Fibroblast of peridontal ligament (primary cell): ENCODE measurements around the gene DUSP9.

ENCODE experiments used
- DNase-seq: peaks from one replicate; pipeline ENCODE4 v3.0.0-alpha.2; 2010; ENCODE audit errors: extremely low read depth

The DUSP9 gene

DNA sequence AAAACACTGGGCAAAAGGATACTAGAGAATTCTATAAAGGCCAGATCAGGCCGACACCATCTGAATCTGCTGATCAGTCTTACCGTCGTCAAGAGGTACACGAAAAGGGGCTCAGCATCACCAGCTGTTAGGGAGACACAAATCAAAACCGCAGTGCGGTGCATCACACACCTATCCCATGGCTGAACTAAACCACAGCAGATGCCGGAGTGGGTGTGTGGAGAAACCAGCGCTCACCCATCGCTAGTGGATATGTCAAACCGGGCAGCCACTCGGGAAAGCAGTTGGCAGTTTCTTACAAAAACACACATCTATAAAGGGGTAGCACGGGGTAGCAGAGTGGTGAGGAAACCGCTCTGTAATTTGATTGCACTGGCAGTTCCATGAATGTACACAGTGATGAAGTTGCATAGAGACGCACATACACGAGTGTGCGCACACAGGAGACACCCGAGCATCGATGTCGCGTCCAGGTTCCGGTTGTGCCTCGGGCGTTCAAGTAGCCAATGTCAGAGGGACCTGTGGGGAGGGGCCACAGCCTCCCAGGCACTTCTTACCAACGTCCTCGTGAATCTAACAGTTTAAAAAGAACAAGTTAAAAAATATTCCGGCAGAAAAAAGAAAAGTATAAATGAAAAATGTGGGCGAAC, 24.9 kb upstream of the DUSP9 start:
- DNase-seq = no peak

DNA sequence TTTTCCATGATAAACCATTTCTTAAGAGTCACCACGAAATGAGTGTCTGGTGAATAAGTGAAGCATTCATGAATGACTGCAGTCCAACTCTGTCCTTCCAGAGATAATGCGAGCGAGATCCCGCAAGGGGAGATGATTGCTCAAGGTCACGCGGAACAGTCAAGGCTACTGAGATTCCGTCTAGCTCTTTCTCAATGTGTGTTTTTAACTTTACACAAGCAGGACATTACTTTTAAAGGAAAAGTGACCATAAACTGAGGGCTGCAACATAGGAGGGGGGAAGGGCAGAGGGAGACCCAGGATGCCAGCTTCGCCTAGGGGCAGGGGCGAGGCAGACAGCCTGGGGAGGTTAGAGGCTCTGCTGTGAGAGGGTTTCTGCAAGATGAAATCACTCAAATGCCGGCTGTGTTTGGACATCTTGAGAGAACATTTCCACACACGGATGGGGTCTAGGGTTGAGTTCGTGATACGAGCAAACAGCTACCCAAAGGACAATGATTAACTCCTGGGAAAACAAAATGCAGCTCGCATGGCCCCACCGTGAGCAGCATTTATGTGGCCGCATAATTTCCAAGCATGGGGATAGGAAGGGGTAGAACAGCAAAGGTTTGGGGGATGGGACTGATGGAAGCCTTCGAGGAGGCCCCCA, 24.2 kb upstream of the DUSP9 start:
- DNase-seq = no peak

DNA sequence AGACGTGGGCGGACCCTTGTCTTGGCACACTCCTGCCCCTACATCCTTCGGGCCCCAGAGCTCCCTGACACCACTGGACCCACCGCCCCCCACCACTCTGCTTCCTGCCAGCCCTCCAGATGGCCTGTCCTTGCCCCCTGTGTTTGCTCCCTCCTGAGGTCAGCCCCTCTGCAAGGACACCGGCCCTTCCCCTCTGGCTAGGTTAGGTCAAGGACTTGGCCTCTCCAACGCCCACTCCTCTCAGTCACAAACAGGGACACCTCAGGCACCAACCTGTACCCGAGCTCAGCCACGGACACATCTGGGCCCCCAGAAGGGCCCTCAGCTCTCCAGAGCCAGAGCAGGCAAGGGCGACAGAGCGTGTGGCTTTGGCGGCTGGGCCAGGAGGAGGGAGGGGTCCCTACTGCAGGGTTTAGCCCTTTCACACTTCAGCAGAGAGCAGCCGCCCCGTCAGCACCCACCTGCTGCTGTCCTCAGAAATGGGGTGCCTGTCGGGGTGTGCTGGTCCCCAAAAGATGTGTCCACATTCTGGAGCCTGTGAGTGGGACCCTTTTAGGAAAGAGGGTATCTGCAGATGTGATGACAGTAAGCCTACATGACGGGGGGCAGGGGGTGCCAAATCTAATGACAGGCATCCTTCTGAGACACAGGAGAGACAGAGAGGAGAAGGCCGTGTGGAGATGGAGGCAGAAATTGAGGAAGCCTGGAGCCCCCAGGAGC, 23.5 kb upstream of the DUSP9 start:
- no peak for DNase-seq

DNA sequence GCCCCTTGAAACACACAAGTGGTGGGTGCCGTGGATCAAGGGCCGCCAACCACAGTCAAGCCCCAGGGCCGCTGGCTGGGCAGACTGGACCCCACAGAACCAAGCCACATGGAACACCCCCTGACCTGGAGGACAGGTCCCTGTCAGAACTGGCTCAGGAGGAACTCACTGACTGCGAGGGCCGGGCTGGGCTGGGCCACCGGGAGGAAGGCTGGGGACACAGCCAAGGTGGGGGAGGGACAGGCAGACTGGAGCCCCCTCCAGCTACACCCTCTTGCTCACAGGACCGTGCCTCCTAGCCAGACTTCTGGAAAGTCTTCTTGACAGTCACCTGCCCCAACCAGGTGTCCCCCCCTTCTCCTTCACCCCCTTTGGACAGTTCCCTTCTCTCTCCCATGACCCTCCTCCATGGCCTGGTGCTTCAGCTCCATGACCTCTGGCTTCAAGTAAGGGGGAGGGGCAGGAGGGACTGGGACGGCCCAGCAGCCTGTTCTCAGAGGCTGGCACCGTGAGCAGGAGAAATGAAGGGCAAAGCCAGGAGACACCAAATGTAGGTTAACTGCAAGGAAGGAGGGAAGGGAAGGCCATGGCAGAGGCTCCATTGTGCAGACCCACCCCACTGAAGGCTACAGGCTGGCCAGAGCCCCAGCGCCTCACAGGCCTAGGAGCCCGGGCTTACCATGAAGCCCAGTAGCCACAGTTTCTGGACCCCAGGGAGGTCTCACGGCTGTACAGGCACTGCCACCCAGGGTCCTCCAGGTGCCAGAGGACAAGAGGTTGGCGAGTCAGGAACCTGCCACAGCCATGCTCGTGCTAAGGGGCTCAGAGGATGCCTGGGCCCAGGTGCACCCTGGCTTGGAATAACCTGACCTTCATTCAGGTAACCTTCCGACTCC, 22.6 kb upstream of the DUSP9 start:
- no peak for DNase-seq

DNA sequence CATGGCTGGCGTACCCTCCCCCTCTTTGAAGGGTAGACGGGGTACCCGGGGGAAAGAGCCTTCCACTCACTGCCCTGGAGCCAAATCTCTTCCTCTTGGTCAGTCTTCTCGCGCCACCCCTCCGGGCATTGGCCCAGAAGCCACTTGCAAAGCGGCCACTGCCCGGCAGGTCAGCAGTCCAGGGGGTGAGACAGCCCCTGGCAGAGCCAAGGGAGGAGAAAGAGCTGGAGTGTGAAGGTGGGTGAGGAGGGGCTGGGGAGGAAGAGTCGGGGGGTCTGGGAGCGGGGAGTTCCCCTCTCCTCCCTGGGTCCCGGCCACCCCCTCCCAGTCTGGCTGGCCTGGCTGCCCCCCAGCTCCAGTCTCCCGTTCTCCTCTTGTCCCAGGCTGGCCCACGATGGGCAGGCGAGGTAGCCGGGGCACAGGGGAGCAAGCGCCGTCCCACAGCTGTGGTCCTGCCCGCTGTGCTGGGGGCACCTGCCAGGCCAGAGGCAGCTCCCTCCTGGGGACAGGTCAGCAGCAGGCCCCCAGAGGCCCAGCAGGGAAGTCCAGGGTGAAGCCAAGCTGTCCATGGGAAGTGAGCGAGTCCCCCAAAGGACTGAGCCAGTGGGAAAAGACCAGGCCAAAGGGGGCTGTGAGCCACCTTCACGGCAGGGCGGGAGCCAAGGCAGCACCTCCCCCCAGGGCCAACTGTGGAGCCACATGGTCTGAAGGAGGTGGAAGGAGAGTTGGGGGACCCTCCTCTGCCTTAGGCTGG, 21.6 kb upstream of the DUSP9 start:
- no peak for DNase-seq

DNA sequence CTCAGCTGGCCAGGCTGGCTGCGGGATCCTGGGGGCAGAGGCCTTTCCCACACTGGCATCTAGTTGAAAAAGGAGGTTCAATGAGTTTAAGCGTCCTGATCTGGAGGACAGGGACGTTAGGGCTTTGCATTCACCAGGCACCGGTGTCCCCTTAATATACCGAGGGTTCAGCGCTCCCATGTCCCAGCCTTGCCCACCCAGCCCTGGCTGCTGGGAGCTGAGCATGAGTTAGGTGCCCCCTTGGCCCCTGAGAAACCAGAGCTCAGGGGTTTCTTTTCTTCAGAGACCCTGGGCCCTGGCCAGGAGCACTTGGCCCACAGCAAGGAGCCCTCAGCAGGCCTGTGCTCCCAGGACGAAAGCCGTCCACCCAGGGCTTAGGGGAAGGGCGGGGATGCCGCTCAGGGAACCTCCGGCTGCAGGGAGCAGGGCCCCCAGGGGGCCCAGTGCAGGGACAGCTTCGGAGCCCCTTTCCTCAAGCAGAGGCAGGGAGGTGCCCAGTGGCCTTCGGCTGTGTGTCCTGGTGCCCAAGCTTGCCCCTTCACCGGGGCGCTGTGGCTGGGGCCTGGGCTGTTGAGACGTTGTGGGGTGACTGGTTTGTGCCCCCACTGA, 20.9 kb upstream of the DUSP9 start:
- no peak for DNase-seq

DNA sequence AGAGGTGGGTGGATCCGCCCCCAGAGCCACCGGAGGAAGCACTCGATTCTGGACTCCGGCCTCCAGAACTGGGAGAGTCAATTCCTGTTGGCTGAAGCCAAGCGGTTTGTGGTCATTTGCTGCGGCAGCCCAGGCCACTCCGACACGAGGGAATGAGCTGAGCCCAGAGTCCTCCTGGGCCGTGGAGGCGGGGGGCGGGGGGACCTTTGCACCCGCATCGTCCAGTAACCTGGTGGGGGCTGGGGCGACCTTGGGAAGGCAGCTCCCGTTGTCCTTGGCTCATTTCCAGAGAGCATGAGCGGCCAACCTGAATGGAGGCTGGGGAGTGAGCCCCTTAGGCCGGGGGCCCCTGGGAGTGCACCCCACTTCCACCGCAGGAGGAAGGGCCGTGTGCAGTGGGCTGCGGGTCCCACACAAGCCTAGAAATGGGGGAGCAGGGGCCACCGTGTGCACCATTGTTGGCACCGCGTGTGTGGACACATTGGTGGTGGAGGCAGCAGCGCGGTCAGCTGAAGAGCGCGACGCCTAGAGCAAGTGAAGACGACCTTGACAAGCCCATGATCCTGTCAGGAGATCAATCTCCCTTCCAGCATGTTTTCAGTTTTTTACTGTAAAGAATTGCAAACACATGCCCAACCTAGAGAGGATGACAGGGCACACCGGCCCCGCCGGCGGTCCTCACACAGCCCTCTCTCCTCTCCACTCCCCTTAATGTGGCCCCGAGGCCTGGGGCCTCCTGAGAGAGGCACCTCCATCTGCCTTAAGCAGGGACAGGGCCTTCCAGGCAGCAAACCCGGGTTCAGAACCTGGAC, 19.9 kb upstream of the DUSP9 start:
- no peak for DNase-seq

DNA sequence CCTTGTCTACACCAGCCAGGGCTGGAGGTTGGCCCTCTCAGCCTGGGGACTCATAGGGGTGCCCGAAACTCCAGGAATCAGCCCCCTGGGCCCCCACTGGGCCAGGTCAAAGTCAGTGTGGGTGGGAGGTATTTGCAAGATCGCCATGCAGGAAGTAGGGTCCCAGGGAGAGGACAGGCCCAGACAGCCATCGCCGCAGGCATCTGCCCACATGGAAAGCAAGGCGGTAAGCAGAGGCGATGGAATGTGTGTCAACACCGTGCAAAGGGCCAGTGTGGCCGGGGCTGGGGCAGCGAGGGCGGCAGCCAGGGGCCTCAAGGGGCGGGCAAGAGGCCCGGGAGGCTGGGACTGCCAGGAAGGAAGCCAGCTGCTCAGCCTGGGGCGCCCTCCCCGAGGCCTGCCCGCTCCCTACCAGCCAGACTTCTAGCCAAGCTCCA, 19.3 kb upstream of the DUSP9 start:
- no peak for DNase-seq

DNA sequence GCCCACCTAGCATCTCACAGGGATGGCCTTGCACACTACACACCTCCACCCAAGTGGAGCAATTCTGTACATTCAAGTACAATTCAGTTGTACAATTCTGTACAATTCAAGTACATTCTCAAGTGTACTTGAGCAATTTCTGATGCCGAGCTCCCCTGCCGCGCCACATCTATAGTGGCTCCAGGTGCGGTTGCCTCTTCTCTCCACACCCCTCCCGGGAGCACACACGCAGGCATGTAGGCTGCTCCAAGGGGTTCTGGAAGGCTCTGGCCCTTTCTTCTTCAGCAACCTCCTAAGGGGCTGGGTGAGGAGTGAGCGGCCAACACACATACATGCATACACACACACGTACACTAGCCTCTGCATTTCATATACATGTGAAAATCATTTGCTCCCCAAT, 18.9 kb upstream of the DUSP9 start:
- DNase-seq = no peak

DNA sequence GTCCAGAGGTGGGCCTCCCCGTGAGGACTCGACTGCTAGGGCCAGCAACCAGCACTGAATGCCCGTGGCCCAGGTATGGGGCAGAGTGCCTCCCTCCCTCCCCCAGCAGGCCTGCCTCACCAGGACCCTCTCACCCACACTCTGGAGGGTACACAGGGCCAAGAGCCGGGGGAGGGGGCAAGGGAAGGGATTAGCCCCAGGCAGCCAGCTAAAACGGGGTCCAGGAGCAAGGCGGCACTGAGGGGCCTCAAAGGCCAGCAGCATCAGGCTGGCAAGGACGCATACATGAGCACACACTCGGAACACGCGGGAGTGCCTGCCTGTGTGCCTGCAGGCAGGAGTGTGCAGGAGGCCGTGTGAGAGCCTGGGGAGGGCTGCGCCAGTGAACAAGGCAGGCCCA, 18.3 kb upstream of the DUSP9 start:
- no peak for DNase-seq

DNA sequence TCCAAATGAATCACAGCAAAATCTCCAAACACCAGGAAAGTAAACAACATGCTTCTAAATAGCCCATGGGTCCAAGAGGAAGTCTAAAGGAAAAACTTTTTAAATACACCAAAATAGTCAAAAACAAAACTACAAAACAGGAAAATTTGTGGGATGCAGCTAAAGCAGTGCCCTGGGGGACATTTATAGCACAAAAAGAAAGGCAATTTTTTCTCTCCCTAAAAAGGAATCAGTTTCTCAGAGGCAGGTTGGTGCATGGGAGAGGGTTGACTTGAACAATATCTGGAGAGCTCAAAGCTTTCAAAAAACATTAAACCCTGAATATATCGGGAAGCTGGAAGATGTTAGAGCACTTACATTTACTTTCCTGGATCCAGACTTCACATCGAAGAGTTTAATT, 15.7 kb upstream of the DUSP9 start:
- no peak for DNase-seq

DNA sequence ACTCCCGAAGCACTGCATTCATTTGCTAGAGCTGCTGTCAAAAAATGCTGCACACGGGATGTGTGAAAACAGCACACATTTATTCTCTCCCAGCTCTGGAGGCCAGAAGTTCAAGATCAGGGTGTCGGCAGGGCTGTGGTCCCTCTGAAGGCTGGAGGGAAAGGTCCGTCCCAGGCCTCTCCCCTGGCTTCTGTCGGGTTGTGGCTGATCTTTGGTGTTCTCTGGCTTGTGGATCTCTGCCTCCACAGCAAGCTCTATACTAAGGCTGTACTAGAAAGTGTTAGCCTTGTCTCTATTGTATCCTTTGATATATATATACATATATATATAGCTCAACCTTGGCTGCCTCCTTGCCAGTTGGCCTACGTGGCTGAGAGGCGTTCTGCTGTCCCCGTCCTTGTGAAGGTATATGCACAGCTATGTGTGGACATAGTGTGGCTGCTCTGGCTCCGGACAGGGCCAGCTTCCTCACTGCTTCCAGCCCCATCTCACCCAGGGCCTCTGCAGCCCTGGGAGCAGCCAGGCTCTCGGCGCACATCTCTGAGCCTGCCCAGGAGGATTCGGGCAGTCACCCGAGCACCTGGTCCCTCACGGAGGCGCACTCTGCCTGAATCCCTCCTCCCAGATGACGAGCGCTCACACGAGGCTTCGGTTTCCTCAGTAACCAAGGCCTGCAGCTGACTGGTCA, 15.0 kb upstream of the DUSP9 start:
- no peak for DNase-seq

DNA sequence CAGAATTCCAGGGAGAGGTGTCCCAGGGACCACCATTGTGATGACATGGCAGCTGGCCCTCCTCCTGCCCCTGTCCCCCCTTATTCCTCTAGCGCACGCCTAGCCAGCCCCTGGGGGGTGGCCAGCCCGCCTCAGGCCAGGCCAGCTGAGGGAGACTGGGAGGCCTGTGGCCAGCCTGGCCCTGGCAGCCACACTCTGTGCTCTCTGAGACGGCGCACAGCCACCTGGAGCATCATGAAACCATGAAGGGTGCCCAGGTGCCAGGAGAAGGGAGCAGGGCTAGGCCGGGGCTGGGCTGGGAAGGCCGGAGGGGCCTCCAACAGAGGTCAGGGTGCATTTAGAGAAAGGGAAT, 14.4 kb upstream of the DUSP9 start:
- DNase-seq = no peak

DNA sequence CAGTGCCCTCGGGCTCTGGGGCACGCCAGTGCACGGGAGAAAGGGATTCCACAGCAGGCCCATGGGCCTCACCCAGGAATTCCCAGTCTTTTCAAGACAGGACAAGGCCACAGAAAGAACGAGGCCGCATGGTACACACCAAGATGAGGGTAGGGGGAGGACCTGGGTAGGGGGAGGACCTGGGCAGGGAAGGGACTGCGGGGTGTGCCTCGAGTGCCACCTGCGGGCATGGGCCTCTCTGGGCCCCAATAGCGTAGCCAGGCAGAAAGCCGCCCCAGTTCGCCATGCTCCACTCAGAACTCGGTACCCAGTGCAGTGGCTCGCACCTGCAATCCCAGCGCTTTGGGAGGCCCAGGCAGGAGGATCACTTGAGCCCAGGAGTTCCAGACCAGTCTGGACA, 14.0 kb upstream of the DUSP9 start:
- no peak for DNase-seq

DNA sequence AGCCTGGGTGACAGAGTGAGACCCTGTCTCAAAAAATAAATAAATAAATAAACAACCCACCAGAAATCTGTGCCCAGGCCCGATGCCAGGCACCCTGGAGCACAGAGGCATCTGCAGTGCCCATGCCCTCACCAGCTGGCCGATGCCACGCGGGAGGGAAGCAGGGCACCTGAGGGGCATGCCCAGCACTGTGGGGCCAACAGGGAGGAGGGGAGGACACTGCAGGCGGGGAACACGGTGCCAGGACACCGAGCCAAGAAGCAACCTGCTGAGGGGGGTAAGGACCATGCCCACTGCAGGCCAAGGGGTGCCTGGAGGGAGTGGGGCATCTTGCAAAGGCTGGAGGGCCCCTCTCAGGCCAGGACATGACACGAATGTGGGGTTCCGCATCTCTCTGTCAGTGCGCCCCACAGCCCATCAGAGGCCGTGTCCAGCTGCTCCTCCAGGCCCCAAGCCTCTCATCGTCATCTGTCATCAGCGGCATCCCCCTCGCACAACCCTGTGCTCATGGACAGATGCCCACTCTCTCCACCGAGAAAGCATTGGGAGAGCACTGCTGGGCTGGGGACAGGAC, 13.3 kb upstream of the DUSP9 start:
- DNase-seq = no peak

DNA sequence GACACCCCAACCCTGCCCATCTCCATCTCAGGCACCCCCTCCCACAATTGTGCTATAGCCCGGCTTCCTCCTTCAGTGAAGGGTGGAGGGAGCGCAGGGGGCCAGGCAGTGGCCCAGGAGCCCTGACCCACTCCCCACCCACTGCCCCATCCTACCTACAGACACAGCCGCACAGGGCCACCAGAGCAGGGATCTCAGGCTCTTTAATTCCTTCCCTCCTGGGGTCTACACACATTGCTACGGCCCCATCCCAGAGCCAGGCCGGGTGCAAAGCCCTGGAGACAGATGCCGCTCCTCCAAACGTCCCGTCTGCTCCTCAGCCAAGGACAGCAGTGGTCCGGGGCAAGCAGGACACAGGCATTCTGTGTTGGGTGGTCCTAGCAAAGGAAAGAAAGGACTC, 12.8 kb upstream of the DUSP9 start:
- no peak for DNase-seq

DNA sequence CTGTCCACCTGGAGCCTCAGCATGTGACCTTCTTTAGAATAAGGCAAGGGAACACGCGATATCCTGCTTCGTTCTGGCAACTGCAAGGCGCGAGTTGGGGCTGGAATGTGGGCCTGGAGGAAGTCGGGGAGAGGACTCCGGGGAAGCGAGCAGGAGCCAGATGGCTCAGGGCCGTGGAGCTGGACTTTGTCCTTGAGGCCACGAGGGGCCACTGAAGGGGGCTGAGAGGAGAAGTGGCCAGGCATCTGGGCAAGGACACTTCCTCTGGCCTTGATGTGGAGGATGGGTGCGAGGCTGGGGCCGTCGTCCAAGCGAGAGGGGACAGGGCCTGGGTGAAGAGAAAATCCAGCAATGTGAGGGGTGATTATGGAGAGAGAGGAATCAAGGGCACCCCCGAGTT, 12.2 kb upstream of the DUSP9 start:
- DNase-seq = no peak

DNA sequence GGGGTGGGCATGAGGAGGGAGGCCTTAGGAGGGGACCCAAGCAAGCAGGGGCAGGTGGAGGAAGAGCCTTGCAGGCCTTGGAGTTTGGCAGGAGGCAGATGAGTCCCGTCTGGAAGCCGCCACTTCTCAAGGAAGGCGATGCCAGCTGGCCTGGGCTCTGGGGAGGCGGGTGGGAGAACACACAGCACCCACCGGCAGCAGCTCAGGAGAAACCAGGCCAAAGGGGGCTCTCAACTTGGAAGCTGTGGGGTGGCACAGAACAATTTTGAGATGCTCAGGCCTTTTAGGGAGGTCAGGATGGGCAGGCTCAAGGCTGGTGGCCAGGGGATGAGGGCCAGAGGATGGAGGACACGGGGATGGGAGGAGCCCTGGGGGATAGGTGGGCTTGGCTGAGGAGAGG, 11.6 kb upstream of the DUSP9 start:
- no peak for DNase-seq
